K562 (cell line): ENCODE results near the gene SGK1.

Source experiments
- CHD1 ChIP-seq: fragments of 200-600 bp; sonication (generic); IDR thresholded peaks from one replicate; pipeline ENCODE4 v1.6.1; 2012; ENCODE audit warnings: mild to moderate bottlenecking, moderate library complexity, low read length, inconsistent platforms
- CHD4 ChIP-seq: fragments of 200-600 bp; sonication (generic); IDR thresholded peaks from 3 replicates; pipeline ENCODE4 v1.6.1; 2012; ENCODE audit warnings: low read depth, mild to moderate bottlenecking, mixed read lengths, low read length, inconsistent platforms; ENCODE audit not compliant: insufficient read depth, insufficient replicate concordance, poor library complexity, severe bottlenecking
- EZH2 ChIP-seq: IDR thresholded peaks from 2 replicates; pipeline ENCODE4 v1.6.1; 2012; ENCODE audit warnings: low read depth, mild to moderate bottlenecking, inconsistent platforms, low read length, borderline replicate concordance
- IRF9 ChIP-seq: fragments of 450-650 bp; IDR thresholded peaks from 2 replicates; pipeline ENCODE4 v1.6.1; 2016; ENCODE audit warnings: missing biosample characterization, missing genetic modification characterization
- POLR2A ChIP-seq: fragments of 450-650 bp; conservative IDR thresholded peaks from 2 replicates; pipeline ENCODE4 v1.6.1; 2016
- SMC3 ChIP-seq: conservative IDR thresholded peaks from 2 replicates; pipeline ENCODE4 v1.6.1; 2011; ENCODE audit warnings: low read depth, low read length, improper control_type of control experiment; ENCODE audit not compliant: insufficient read depth
- THRA ChIP-seq: fragments of 450-650 bp; IDR thresholded peaks from 2 replicates; pipeline ENCODE4 v1.6.1; 2017; ENCODE audit warnings: mild to moderate bottlenecking, moderate library complexity

- TF ChIP-seq THRA (no peak), EZH2 (no peak), CHD4 (no peak), CHD1 (no peak), IRF9 (tag) (no peak), POLR2A (no peak), SMC3 (no peak)
Measured at GRCh38 chr6:134363323-134364039, 45.6 kb upstream of the SGK1 start.
